Measurements from ENCODE around the gene UBTD2.
"Not testable (repeated sequence)": the region's sequence is repeated elsewhere in the genome, so short reads cannot be mapped to it uniquely, and the experiment has no call there.

The UBTD2 gene

DNA sequence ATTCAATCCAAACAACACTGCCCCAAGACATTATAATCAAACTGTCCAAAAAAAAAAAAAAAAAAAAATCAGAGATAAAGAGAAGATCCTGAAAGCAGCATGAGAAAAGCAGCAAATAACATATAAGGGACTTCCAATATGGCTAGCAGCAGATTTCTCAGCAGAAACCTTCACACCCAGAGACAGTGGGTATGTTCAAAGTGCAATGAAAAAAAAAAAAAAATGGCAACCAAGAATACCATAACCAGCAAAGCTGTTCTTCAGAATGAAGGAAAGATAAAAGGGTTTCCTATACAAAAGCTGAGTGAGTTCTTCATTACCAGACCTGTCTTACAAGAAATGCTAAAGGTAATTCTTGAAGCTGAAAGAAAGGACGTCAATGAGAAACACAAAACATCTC, 32.1 kb downstream of the UBTD2 start:
- no peak for DNase-seq (ENCODE audit: low read depth)

DNA sequence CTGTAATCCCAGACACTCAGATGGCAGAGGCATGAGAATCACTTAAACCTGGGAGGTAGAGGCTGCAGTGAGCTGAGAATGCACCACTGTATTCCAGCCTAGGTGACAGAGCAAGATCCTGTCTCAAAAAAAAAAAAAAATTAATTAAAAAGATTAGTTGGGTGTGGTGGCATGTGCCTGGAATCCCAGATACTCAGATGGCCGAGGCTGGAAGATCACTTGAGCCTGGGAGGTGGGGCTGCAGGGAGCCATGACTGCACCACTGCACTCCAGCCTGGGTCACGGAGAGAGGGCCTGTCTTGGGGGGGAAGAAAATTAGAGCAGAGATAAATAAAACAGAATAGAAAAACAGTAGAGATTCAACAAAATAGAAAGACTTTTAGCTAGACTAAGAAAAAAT, 34.9 kb downstream of the UBTD2 start:
- no peak for DNase-seq (ENCODE audit: low read depth)

DNA sequence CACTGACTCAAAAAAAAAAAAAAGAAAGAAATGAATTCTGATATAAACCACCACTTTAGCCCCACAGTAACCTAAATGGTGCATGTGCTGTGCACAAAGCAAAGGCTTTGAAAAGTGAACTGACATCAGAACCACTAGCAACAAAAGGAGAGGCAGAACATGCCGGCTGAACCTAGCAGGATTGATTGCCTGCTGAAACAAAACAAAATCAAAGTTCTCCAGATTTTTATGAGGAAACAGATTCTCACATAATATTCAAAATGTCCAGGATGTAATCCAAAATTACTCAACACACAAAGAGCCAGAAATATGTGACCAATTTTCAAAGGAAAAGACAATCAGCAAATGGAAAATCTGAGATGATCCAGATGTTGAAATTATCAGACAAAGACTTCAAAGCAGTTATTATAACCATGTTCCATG, 37.9 kb downstream of the UBTD2 start:
- no peak for DNase-seq (ENCODE audit: low read depth)

DNA sequence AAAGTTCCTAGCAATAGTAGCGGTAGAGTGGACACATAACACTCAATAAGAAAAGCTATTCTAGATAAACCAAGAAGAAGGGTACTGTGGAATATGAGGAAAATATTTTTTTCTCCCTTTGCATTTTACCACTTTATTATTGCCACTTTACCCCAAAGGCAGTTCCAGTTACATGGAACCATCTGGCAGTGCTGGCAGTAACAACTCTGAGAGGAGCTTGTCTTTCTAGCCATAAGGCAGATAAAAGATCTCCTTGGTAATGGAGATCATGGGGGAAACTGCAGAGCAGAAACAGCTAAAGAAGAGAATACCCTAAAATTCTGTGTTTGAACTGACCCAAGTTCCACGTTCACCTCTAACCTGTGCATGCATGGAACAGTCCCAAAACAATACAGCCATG, 38.5 kb downstream of the UBTD2 start:
- DNase-seq (ENCODE audit: low read depth), result no peak

DNA sequence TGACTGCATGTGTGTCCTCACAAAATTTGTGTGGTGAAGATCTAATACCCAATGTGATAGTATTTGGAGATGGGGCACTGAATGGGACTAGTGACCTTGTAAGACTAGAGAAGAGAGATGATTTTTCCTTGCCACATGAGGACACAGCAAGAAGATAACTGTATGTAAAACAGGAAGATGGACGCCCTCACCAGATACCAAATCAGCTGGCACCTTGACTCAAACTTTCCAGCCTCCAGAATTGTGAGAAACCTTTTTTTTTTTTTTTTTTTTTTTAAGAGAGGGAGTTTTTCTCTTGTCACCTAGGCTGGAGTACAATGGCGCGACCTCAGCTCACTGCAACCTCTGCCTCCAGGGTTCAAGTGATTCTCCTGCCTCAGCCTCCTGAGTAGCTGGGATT, 40.3 kb downstream of the UBTD2 start:
- no peak for DNase-seq (ENCODE audit: low read depth)

DNA sequence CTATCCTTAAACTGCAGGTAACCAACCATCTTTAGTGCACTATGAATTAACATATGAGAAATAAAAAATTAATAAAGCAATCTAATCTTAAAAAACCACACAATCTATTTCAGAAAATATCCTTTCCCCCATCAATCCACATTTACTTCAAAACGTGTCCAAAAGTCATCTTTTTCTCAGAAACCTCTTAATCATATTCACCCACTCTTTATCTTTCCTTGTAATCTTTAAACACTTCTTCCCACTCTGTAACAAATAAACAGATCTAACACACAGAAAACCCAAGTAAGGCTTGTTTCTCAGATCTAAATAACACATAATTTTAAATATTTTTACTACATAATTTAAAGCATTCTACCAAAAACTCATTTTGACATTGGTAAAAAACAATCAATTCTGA, 45.2 kb downstream of the UBTD2 start:
- no peak for DNase-seq (ENCODE audit: low read depth)

DNA sequence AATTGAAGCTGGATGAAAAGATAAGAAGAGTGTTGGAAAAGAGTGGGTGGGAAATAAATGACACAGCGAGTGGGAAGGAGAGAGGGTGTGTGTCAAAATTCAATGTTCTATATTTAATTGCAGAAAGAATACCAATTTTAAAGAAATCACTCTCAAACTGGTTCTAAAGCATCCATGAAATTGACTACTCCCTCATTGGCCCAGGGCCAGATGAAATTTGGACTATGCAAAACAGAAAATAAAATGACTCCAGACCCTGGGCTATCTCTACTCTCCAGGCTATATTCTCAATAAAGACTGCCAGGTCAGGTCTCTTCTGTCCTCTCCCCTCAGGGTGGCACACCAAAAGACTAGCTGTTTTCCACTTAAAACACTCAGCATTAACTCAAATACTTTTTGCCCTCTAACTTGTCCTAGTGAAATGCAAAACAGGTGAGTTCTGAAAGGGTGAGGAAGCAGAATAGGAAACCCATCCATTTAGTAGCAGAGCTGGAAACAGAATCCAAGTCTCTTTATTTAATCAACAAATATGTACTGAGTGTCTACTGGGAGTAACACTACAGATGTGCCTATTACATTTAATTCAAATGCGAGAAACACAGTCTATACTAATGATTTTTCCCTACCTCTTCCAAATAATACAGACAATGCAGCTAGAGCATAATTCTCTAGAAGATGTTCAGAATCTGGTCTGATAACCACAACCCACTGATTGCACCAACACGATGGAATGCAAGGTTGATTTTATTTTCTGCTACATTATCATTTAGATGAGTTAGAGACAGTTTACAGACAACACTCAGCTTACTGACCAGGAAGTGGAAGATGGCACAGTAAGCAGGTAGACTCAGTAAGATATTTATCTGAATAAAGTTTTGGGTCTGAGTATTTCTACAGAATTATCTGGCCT, 47.5 kb downstream of the UBTD2 start:
- no peak for DNase-seq (ENCODE audit: low read depth)

DNA sequence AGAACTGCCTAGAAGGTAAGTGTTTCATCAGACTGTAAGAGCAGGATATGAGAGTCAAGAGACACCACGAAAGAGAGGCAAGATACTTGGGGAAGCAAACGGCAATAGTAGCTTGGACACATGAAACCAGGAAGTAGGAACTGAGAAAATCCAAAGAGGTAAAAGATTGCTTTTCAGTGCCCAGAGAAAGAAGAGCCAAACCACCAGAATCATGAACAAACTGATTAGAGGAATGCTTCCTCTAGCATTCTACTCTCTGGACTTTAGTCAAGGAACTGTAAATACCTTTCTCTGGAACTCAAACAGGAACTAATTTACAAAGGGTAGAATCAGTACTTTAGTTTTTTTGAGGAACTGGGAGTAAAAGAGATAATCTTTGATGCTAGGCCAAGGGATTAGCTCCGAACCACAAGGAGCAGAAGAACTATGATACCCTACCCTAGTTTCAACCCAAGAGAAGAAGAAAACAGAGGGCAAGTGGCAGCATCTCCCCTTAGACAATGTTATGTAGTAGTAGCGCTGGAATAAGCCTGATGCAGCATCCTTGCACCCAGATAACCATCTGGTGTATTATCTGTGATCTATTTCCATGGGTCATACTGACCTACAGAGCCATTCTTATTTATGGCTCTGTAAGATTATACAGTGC, 48.3 kb downstream of the UBTD2 start:
- DNase-seq (ENCODE audit: low read depth), result no peak

DNA sequence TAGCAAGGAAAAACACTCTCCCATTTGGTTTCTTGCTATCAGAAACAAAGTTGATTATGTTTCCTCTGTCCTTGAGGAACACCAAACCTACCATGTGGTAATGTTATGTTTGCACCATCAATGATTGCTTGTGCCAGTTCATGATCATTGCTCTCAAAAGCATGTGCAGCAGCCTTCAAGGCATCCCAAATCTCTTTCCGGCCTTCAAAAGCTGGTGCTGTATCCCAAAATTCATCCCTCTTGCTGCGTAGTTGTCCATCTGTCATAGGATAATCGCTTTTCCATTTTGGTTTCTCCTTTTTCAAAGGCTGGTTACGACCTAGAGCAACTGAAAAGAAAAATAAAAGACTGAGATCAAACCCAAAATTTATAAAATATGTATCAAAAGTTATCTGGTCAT, 49.5 kb downstream of the UBTD2 start:
- no peak for DNase-seq (ENCODE audit: low read depth)

DNA sequence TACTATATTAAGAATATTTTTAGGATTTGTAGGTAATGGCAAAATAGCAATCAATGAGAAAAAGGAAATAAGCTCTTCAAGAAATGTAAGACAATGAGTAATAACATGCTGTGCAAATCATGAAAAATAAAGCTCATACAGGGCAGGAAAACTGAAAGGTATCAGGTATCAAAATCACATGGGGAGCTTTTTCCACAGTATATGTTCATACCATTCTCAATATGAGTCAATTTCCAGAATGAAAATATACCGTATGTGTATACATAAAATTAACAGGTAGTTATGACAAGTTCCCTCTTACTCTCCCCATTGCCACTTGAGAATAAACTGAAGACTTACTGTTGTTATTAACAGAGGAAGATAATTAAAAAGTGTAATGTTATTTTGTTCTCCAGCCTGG, 53.7 kb downstream of the UBTD2 start:
- no peak for DNase-seq (ENCODE audit: low read depth)

DNA sequence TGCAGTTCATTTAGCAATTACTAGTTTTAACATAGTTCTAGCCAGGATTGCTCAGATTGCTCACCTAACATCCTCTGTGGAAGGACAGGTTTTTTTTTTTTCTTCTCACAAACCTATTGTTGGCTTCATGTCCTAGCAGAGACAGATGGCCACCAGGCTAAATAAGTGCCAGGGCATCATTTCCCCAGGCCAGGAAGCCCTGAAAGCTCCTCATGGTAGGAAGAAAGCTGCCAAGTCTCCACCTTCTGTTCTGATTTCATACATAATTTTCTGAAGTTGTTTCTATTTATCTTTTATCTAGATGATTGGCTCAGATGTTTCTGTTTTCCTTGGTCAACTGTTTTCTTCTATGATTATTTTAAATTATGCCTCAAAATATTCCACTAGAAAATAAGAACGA, 58.6 kb downstream of the UBTD2 start:
- DNase-seq (ENCODE audit: low read depth), result no peak

DNA sequence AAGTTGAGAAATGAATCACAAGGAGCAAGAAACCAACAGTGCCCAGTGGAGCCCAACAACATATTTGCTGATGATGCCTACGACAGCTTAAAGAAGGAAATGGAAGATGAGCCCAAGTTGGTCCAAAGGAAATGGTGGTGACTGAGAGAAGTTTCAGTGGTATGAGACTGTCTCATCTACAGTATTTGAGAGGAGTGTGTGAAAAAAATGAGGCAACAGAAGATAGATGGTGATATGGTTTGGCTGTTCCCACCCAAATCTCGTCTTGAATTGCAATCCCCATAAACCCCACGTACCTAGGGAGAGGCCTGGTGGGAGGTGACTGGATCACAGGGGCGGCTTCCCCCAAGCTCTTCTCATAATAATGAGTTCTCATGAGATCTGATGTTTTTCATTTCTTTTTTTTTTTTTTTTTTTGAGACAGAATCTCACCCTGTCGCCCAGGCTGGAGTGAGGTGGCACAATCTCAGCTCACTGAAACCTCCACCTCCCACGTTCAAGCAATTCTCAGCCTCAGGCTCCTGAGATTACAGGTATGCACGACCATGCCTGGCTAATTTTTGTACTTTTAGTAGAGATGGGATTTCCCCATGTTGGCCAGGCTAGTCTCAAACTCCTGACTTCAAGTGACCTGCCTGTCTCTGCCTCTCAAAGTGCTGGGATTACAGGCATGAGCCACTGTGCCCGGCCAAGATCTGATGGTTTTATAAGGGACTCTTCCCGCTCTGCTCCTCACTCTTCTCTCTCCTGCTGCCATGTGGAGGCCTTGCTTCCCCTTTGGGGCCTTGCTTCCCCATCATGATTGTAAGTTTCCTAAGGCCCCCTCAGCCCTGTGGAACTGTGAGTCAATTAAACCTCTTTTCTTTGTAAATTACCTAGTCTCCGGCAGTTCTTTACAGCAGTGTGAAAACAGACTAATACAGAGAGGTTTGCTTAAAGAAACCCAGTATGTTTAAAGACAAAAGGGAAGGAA, 59.4 kb downstream of the UBTD2 start:
- DNase-seq (ENCODE audit: low read depth), result no peak

DNA sequence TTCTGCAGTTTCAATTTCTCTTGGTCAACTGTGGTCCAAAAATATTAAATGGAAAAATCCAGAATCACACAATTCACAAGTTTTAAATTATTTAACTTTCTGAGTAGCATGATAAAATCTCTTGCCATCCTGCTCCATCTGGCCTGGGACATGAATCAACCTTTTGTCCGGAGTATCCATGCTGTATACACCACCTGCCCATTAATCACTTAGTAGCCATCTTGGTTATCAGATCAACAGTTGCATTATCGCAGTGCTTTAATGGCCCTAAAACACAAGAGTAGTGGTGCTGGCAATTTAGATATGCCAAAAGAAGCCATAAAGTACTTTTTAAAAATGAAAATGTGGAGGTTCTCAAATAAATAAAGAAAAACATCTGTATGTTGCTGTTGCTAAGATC, 64.3 kb downstream of the UBTD2 start:
- no peak for DNase-seq (ENCODE audit: low read depth)

DNA sequence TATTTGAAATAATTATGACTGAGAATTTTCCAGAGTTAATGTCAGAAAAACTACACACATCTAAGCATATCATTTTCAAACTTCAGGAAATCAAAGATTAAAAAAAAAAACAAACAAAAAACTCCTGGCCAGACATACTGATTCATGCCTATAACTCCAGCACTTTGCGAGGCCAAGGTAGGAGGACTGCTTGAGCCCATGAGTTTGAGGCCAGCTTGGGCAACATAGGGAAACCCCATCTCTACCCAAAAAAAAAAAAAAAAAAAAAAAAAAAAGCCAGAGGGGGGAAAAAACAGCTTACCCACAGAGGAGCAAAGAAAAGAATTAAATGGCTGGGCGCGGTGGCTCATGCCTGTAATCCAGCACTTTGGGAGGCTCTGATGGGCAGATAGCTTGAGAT, 67.2 kb downstream of the UBTD2 start:
- DNase-seq (ENCODE audit: low read depth), result no peak

DNA sequence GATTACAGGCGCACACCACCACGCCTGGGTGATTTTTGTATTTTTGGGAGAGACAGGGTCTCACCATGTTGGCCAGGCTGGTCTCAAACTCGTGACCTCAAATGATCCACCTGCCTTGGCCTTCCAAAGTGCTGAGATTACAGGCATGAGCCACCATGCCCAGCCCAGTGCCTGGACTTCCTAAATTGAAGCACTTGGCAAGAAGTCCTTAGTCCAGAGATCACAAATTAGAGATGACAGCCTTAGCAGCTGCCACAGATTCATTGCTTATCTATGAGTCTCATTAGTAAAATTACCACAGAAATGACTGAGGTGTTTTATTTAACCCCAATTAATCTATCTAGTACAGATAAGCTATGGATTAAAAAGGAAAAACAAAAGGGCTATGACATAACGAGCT, 70.4 kb downstream of the UBTD2 start:
- no peak for DNase-seq (ENCODE audit: low read depth)

DNA sequence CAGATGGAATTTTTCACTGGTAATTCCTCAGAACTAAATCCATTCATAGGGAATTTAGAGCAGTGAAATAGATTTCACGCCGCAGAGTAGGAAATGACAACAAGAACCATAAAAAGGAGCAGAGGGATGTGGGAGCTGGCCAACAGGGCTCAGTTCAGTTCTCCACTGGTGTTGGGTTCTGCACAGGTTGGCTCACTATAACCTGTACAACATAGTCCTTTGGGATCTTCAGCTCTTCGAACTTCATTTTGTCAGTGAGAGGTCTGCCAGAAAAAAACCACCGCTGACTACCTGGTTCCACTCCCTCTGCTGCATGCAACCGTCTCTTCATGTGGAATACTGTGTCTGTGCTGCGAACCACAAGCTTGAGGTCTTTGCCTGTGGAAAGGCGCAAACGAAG, 71.9 kb downstream of the UBTD2 start:
- no peak for DNase-seq (ENCODE audit: low read depth)

DNA sequence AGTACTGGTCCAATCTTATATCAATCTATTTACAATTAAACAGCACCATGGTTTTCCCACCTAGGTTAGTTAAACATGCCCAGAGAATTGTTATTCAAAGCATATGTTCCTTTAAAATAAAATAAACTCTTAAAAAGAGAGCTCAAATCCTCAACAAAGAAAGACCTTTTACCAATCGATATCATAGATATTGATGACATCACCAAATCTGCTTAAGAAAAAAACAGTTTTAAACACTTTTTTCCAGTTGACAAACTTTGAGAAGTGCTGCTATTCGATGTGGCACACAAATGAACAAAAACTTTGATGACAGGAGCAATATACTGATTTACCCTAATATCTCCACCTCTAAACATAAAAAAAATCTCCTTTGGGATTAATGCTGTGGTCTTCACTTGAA, 73.8 kb downstream of the UBTD2 start:
- no peak for DNase-seq (ENCODE audit: low read depth)

DNA sequence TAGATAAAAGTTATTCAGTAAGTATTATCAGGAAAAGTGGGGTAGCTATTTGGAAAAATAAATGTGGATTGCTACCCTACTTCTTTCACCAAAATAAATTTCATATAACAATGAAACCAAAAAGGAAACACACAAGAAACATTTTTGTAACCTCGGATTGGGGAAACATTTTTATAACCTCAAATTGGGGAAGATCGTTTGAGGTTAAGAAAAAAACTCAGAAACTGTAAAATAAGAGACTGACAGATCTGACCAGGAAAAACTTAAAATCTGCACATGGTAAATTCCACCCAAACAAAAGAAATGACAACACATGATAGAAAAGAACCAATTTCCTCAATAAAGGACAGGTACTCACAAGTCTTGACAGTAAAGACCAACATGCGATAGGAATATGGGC, 76.1 kb downstream of the UBTD2 start:
- no peak for DNase-seq (ENCODE audit: low read depth)

DNA sequence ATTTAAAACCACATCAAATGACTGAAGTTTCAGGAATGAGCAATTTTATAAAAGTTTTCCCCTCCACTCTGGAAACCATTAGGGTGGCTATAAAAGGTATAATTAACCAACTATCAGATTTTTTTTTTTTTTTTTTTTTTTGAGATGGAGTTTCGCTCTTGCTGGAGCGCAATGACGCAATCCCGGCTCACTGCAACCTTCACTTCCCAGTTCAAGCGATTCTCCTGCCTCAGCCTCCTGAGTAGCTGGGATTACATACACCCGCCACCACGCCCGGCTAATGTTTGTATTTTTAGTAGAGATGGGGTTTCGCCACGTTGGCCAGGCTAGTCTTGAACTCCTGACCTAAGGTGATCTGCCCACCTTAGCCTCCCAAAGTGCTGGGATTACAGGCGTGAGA, 77.6 kb downstream of the UBTD2 start:
- DNase-seq (ENCODE audit: low read depth), result not testable (repeated sequence)

DNA sequence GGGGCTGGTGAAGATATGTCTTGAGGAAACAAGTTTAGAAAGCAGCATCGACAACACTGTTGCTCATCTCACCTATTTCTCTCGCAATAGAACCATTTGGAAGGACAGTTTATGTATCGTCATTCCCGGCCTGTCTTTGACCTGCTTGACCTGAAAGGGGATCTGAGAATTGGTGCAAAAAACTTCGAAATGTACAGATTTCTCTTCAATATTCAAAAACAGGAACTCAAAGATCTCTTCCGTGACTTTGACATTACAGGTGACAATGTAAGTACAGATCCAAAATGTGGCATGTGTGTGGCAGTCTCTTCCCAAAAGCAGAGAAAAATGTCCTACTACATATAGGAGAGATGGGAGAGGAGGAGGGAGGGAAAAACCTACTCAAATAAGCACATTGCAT, 83.1 kb downstream of the UBTD2 start:
- no peak for DNase-seq (ENCODE audit: low read depth)

DNA sequence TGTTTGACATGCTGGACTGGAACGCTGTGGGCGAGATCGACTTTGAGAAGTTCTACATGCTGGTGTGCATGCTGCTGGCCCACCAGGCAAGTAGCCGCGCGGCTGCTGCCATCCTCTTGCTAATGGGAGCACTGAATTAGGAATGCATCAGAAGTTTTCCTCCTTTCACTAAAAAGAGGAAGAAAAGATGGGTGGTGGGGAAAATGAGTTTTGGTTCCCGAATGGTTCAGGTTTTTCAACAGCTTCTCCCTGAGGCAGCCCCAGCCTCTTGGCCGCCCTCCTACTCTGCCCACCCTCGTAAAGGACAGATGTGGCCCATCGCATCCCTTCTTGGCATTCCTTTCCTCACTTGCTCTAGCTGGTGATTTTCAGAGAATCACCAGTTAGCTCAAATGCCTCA, 84.1 kb downstream of the UBTD2 start:
- no peak for DNase-seq (ENCODE audit: low read depth)

DNA sequence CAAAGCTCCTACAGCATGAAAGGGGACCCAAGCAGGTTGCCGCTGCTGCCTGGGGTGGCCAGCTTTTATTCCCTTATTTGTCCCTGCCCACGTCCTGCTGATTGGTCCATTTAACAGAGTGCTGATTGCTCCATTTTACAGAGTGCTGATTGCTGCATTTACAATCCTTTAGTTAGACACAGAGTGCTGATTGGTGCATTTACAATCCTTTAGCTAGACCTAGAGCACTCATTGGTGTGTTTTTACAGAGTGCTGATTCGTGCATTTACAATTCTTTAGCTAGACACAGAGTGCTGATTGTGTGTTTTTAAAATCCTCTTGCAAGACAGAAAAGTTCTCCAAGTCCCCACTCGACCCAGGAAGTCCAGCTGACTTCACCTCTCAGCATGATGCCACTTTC, 85.8 kb downstream of the UBTD2 start:
- DNase-seq (ENCODE audit: low read depth), result not testable (repeated sequence)

All from stimulated activated CD8-positive, alpha-beta memory T cell treated with anti-CD3 and anti-CD28 coated beads, Interleukin-12 subunit alpha, Interleukin-12 subunit beta, amount 100 ng/mL, for 1 hour (primary cell).